Ascending aorta (tissue), 2 donors: ENCODE results near the gene ARHGEF40. TPM values are rescaled to one million over a fixed set of nuclear protein-coding genes. Genes with fewer than 3 reads are reported as not detected.

Experiments used
- DNase-seq, 2 donors: peaks; one replicate each; pipeline ENCODE4 v3.0.0-alpha.2; 2019; ENCODE audit warnings: low spot score in 2 of 2
- H3K27ac ChIP-seq, 2 donors: fragments of 200-600 bp; sonication (generic); one replicate each; pipeline ENCODE4 v1.5.1; 2016 to 2017; ENCODE audit warnings: mild to moderate bottlenecking in 1 of 2
- H3K27me3 ChIP-seq: fragments of 200-600 bp; sonication (generic); one replicate; pipeline ENCODE4 v1.5.1; 2017
- H3K36me3 ChIP-seq, 2 donors: fragments of 200-600 bp; sonication (generic); one replicate each; pipeline ENCODE4 v1.5.1; 2016
- H3K4me1 ChIP-seq, 2 donors: fragments of 200-600 bp; sonication (generic); one replicate each; pipeline ENCODE4 v1.5.1; 2016 to 2017; ENCODE audit warnings: mild to moderate bottlenecking in 1 of 2
- H3K4me3 ChIP-seq, 2 donors: fragments of 200-600 bp; sonication (generic); one replicate each; pipeline ENCODE4 v1.5.1; 2016 to 2017; ENCODE audit warnings: mild to moderate bottlenecking in 1 of 2
- H3K9me3 ChIP-seq, 2 donors: fragments of 200-600 bp; sonication (generic); one replicate each; pipeline ENCODE4 v1.5.1; 2016
- CTCF ChIP-seq, 3 experiments: fragments of 200-600 bp in 2 of 3; fragments of 450-650 bp in 1 of 3; sonication (generic) in 2 of 3; IDR thresholded peaks; one replicate each; pipeline ENCODE4 v1.5.1; 2016 to 2019; ENCODE audit warnings: antibody characterized with exemption in 3 of 3, mild to moderate bottlenecking in 1 of 3, moderate library complexity in 1 of 3
- intact Hi-C: fragments of 100-400 bp; cut with DNase I; formaldehyde crosslinking; loops from one replicate; pipeline ENCODE4 v1.15.1; 2023
- total RNA-seq: library from RNA; depleted of rRNA; stranded (reverse); fragments of >200 nt; gene quantifications from one replicate; pipeline ENCODE4 v1.1.0, GENCODE V29; 2016

ARHGEF40 gene
- total RNA-seq, 1 donor from 2014 or later, result 64.8 TPM

- intact Hi-C loops, result no loop called here
- Histone ChIP-seq H3K27me3 (no peaks in the 10 kb centered on the region), H3K27ac (no peak overlapping the region), H3K36me3 (no peaks in the 10 kb centered on the region), H3K9me3 (no peaks in the 10 kb centered on the region), H3K4me3 (no peak overlapping the region), H3K4me1 (peaks cover 0 to 14% of the 10 kb centered on the region in 2 donors)
- no peak for TF ChIP-seq CTCF (IDR thresholded peaks at IDR 0.05)
- no peak for DNase-seq
Measured at GRCh38 chr14:21030531-21030930, 39.6 kb upstream of the ARHGEF40 start.

GRCh38 chr14:21032326-21033132, 37.6 kb upstream of the ARHGEF40 start:
- Histone ChIP-seq H3K27me3 (no peaks in the 10 kb centered on the region), H3K36me3 (no peaks in the 10 kb centered on the region), H3K9me3 (no peaks in the 10 kb centered on the region), H3K4me1 (no peaks in the 10 kb centered on the region), H3K4me3 (no peak overlapping the region), H3K27ac (no peak overlapping the region)
- DNase-seq, result no peak
- intact Hi-C loops, result no loop called here
- no peak for TF ChIP-seq CTCF (IDR thresholded peaks at IDR 0.05)

- Histone ChIP-seq H3K27ac (no peak overlapping the region), H3K27me3 (no peaks in the 10 kb centered on the region), H3K36me3 (no peaks in the 10 kb centered on the region), H3K4me1 (no peaks in the 10 kb centered on the region), H3K9me3 (no peaks in the 10 kb centered on the region), H3K4me3 (no peak overlapping the region)
- intact Hi-C loops, result no loop called here
- no peak for TF ChIP-seq CTCF (IDR thresholded peaks at IDR 0.05)
- no peak for DNase-seq
Measured at GRCh38 chr14:21033133-21033698, 36.9 kb upstream of the ARHGEF40 start.

DNA sequence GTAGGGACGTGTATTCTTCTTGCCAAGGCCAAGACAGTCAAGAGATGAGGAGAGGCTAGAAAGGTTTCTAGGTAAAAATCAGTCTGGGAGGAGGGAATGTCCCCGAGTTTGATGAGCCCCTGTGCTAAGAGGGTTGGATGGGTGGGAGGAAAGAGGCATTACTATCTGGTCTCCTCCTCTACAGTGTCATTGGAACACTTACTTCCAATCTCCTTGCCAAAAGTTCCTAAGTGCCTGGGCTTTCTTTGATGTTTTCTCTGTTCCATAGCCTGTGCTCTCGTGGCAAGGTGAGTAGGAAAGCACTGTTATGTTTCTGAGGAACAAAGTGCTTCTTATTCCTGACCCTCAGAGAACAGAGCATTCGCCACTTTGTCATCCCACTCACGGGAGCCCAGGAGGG, 35.4 kb upstream of the ARHGEF40 start, which contains the start of gene RNASE13:
Gene RNASE13 (minus strand): TSS at position 101 of the 400 bp plus-strand sequence. CDS start 519 bp downstream, outside the sequence.
- H3K27me3 ChIP-seq, result no peaks in the 10 kb centered on the region
- no peak within 1 kb of the TSS for H3K27ac ChIP-seq
- H3K9me3 ChIP-seq, result no peaks in the 10 kb centered on the region
- intact Hi-C loops, result no loop called here
- no peak for DNase-seq
- no peak for TF ChIP-seq CTCF (IDR thresholded peaks at IDR 0.05)
- no peaks in the 10 kb centered on the region for H3K36me3 ChIP-seq
- H3K4me1 ChIP-seq, result peaks cover 2 to 14% of the 10 kb centered on the region in 2 donors
- no peak within 1 kb of the TSS for H3K4me3 ChIP-seq

DNA sequence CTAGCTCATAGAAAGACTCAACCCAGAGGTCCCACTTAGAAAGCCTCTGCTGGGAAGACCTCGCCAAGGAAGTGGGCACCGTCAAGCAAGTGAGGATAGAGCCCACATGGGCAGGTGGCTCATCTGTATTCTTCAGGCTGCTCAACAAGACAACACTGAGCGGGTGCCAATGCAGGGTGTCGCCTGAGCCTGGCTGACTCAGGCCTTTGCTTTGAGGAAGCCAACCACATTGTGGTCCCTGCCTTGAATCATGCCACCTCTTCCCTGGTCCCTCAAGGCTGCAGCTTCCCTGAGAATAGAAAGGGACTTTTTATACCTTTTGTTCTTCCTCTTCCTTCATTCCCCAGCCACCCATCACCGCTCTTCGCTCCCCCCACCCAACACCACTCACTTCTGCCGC, 33.4 kb upstream of the ARHGEF40 start:
- no peaks in the 10 kb centered on the region for H3K27me3 ChIP-seq
- intact Hi-C loops, result no loop called here
- H3K4me3 ChIP-seq, result no peak overlapping the region
- DNase-seq, result no peak
- TF ChIP-seq CTCF (IDR thresholded peaks at IDR 0.05), result no peak
- no peaks in the 10 kb centered on the region for H3K36me3 ChIP-seq
- H3K4me1 ChIP-seq, result peaks cover 5 to 16% of the 10 kb centered on the region in 2 donors
- H3K27ac ChIP-seq, result no peak overlapping the region
- H3K9me3 ChIP-seq, result no peaks in the 10 kb centered on the region
